HG03460 (cell line): ENCODE data around the gene SLK.

Experiments
- ATAC-seq: cut with Tn5 transposase; IDR thresholded peaks from one replicate; pipeline ENCODE4 v1.9.1; 2021; ENCODE audit not compliant: unreplicated experiment

SLK gene

GRCh38 chr10:103966671-103967447 lies at the start of gene SLK:
Gene SLK, plus strand, starts transcription at chr10:103967140. Its CDS starts 606 bp downstream, at chr10:103967746.
- peak; percentile 77 for ATAC-seq

GRCh38 chr10:103917302-103918052 lies 49.5 kb upstream of the SLK start:
- ATAC-seq: peak; percentile 18

GRCh38 chr10:103918053-103918846 lies 48.7 kb upstream of the SLK start, which contains the start of gene STN1:
Gene STN1, minus strand, starts transcription at chr10:103918184. Its CDS starts 590 bp downstream, at chr10:103917594.
- ATAC-seq: peak; percentile 92

GRCh38 chr10:103919648-103920025 lies 47.3 kb upstream of the SLK start:
- no peak for ATAC-seq

- no peak for ATAC-seq
Measured at GRCh38 chr10:103921248-103921647, 45.7 kb upstream of the SLK start.

GRCh38 chr10:103921750-103922195 lies 45.2 kb upstream of the SLK start:
- no peak for ATAC-seq

- no peak for ATAC-seq
Measured at GRCh38 chr10:103922659-103923058, 44.3 kb upstream of the SLK start.

- no peak for ATAC-seq
Measured at GRCh38 chr10:103923502-103923901, 43.4 kb upstream of the SLK start.

- ATAC-seq: no peak
Measured at GRCh38 chr10:103925591-103925990, 41.3 kb upstream of the SLK start.

- ATAC-seq: no peak
Measured at GRCh38 chr10:103926722-103927319, 40.1 kb upstream of the SLK start.

GRCh38 chr10:103928784-103929183 lies 38.2 kb upstream of the SLK start:
- no peak for ATAC-seq

GRCh38 chr10:103929381-103929921 lies 37.5 kb upstream of the SLK start:
- no peak for ATAC-seq

GRCh38 chr10:103930449-103930848 lies 36.5 kb upstream of the SLK start:
- no peak for ATAC-seq

GRCh38 chr10:103930881-103931280 lies 36.1 kb upstream of the SLK start:
- ATAC-seq: no peak

- ATAC-seq: no peak
Measured at GRCh38 chr10:103931603-103932002, 35.3 kb upstream of the SLK start.

- no peak for ATAC-seq
Measured at GRCh38 chr10:103932271-103932670, 34.7 kb upstream of the SLK start.

GRCh38 chr10:103932971-103933370 lies 34.0 kb upstream of the SLK start:
- no peak for ATAC-seq

- no peak for ATAC-seq
Measured at GRCh38 chr10:103933557-103934121, 33.3 kb upstream of the SLK start.

GRCh38 chr10:103934308-103934707 lies 32.6 kb upstream of the SLK start:
- ATAC-seq: no peak

GRCh38 chr10:103936022-103936421 lies 30.9 kb upstream of the SLK start:
- no peak for ATAC-seq
